PC-9 (cell line): Measurements from ENCODE around the gene UCHL1.

Experiments
- CTCF ChIP-seq: fragments of 200-600 bp; sonication (generic); conservative IDR thresholded peaks from 2 replicates; pipeline ENCODE4 v1.6.1; 2017; ENCODE audit warnings: mixed run types, antibody characterized with exemption, mild to moderate bottlenecking, moderate library complexity
- EZH2 ChIP-seq: fragments of 200-600 bp; sonication (generic); IDR thresholded peaks from 2 replicates; pipeline ENCODE4 v1.8.0; 2017; ENCODE audit warnings: antibody characterized with exemption, low read depth

GRCh38 chr4:41285202-41285863 lies 28.6 kb downstream of the UCHL1 start:
- TF ChIP-seq CTCF (no peak), EZH2 (no peak)
